ENCODE results near the gene SPATC1L. TPM values are rescaled to one million over a fixed set of nuclear protein-coding genes. Genes with fewer than 3 reads are reported as not detected.

SPATC1L gene
- polyA plus RNA-seq (2013, experiment 1 of 2), result 39.1 TPM
- polyA plus RNA-seq (2013, experiment 2 of 2), result 40.8 TPM

- Histone ChIP-seq H3K27ac (ENCODE audit: low read length, poor library complexity, severe bottlenecking) (peak within 1 kb of the TSS; percentile 83), H4K91ac (ENCODE audit: low read length) (peak within 1 kb of the TSS; percentile 84), H3K4ac (ENCODE audit: low read depth in 1 of 2, low read length in 2 of 2) (peak within 1 kb of the TSS; percentile 9 to 94), H3K4me1 (ENCODE audit: control insufficient read depth, insufficient read depth, low read depth, low read length) (peaks cover 16% of the 10 kb centered on the region), H2BK15ac (ENCODE audit: low read depth, poor library complexity, severe bottlenecking) (no peak within 1 kb of the TSS), H3K4me2 (ENCODE audit: low read length, poor library complexity, severe bottlenecking) (peak within 1 kb of the TSS; percentile 98), H2BK12ac (ENCODE audit: low read length in 2 of 2) (peak within 1 kb of the TSS; percentile 3 to 89), H2AFZ (ENCODE audit: low read depth, low read length) (peak within 1 kb of the TSS; percentile 93), H3K9ac (ENCODE audit: low read length) (peak within 1 kb of the TSS; percentile 89), H3K79me1 (replicated peaks; ENCODE audit: low read length, poor library complexity, severe bottlenecking) (peaks cover 19% of the 10 kb centered on the region), H3K4me3 (ENCODE audit: insufficient read depth in 1 of 2, low read depth in 1 of 2, low read length in 2 of 2) (peak within 1 kb of the TSS; percentile 79 to 94), H2BK120ac (ENCODE audit: low read depth, low read length) (peak within 1 kb of the TSS; percentile 42), H4K8ac (ENCODE audit: low read length) (peak within 1 kb of the TSS; percentile 87), H3K9me3 (ENCODE audit: control insufficient read depth, low read length) (no peaks in the 10 kb centered on the region), H2BK5ac (ENCODE audit: low read depth, low read length, poor library complexity, severe bottlenecking) (no peak within 1 kb of the TSS), H3K18ac (ENCODE audit: low read depth in 1 of 2, low read length in 2 of 2) (peak within 1 kb of the TSS; percentile 82 to 98), H2AK5ac (ENCODE audit: low read length, severe bottlenecking) (no peak within 1 kb of the TSS), H3K14ac (ENCODE audit: low read length in 2 of 2) (peak within 1 kb of the TSS in 1 of 2 experiments; percentile 100), H3K23ac (ENCODE audit: low read length in 2 of 2) (peak within 1 kb of the TSS in 1 of 2 experiments; percentile 95), H3K36me3 (ENCODE audit: control insufficient read depth in 1 of 2, insufficient read depth in 2 of 2, low read depth in 1 of 2, low read length in 2 of 2) (peaks cover 18 to 30% of the 10 kb centered on the region in 2 experiments), H3K27me3 (ENCODE audit: control insufficient read depth in 1 of 2, insufficient read depth in 1 of 2, low read length in 2 of 2) (no peaks in the 10 kb centered on the region)
- DNase-seq, result peak; percentile 86
- 1% methylated on average over 15 of the region's 24 CpGs for WGBS
Measured at GRCh38 chr21:46183910-46184624, at the start of gene SPATC1L. SPATC1L (minus strand) TSS chr21:46184459; CDS start chr21:46182816, 1,643 bp downstream.

GRCh38 chr21:46229923-46230260 lies 45.6 kb upstream of the SPATC1L start:
- no peak for DNase-seq
- H4K8ac ChIP-seq (ENCODE audit: low read length), result peak overlapping the region; percentile 84
- H3K4me1 ChIP-seq (ENCODE audit: control insufficient read depth, insufficient read depth, low read depth, low read length), result peaks cover 20% of the 10 kb centered on the region
- H3K4me3 ChIP-seq (ENCODE audit: insufficient read depth in 1 of 2, low read depth in 1 of 2, low read length in 2 of 2), result peak overlapping the region; percentile 78 to 79
- H3K4ac ChIP-seq (ENCODE audit: low read depth in 1 of 2, low read length in 2 of 2), result peak overlapping the region in 1 of 2 experiments; percentile 90
- WGBS, result 100% methylated on average over 4 of the region's 6 CpGs
- H3K27ac ChIP-seq (ENCODE audit: low read length, poor library complexity, severe bottlenecking), result no peak overlapping the region
- no peaks in the 10 kb centered on the region for H3K9me3 ChIP-seq (ENCODE audit: control insufficient read depth, low read length)
- peak overlapping the region in 1 of 2 experiments; percentile 92 for H2BK12ac ChIP-seq (ENCODE audit: low read length in 2 of 2)
- peak overlapping the region; percentile 72 for H3K9ac ChIP-seq (ENCODE audit: low read length)
- peaks cover 19 to 42% of the 10 kb centered on the region in 2 experiments for H3K36me3 ChIP-seq (ENCODE audit: control insufficient read depth in 1 of 2, insufficient read depth in 2 of 2, low read depth in 1 of 2, low read length in 2 of 2)
- H3K4me2 ChIP-seq (ENCODE audit: low read length, poor library complexity, severe bottlenecking), result peak overlapping the region; percentile 91
- H3K23ac ChIP-seq (ENCODE audit: low read length in 2 of 2), result no peak overlapping the region
- peak overlapping the region; percentile 40 for H2AK5ac ChIP-seq (ENCODE audit: low read length, severe bottlenecking)
- peak overlapping the region in 1 of 2 experiments; percentile 98 for H3K18ac ChIP-seq (ENCODE audit: low read depth in 1 of 2, low read length in 2 of 2)
- H4K91ac ChIP-seq (ENCODE audit: low read length), result no peak overlapping the region
- H3K79me1 ChIP-seq (replicated peaks; ENCODE audit: low read length, poor library complexity, severe bottlenecking), result peaks cover 21% of the 10 kb centered on the region
- no peak overlapping the region for H2BK5ac ChIP-seq (ENCODE audit: low read depth, low read length, poor library complexity, severe bottlenecking)
- no peak overlapping the region for H2BK120ac ChIP-seq (ENCODE audit: low read depth, low read length)
- no peaks in the 10 kb centered on the region for H3K27me3 ChIP-seq (ENCODE audit: control insufficient read depth in 1 of 2, insufficient read depth in 1 of 2, low read length in 2 of 2)
- no peak overlapping the region for H2AFZ ChIP-seq (ENCODE audit: low read depth, low read length)
- peak overlapping the region in 1 of 2 experiments; percentile 83 for H3K14ac ChIP-seq (ENCODE audit: low read length in 2 of 2)
- H2BK15ac ChIP-seq (ENCODE audit: low read depth, poor library complexity, severe bottlenecking), result no peak overlapping the region

- Histone ChIP-seq H3K4me3 (ENCODE audit: insufficient read depth in 1 of 2, low read depth in 1 of 2, low read length in 2 of 2) (peak overlapping the region; percentile 78 to 79), H2BK120ac (ENCODE audit: low read depth, low read length) (peak overlapping the region; percentile 37), H3K23ac (ENCODE audit: low read length in 2 of 2) (peak overlapping the region in 1 of 2 experiments; percentile 9), H2BK5ac (ENCODE audit: low read depth, low read length, poor library complexity, severe bottlenecking) (no peak overlapping the region), H3K9ac (ENCODE audit: low read length) (peak overlapping the region; percentile 72), H3K14ac (ENCODE audit: low read length in 2 of 2) (peak overlapping the region; percentile 17 to 83), H3K4me2 (ENCODE audit: low read length, poor library complexity, severe bottlenecking) (peak overlapping the region; percentile 91), H2BK12ac (ENCODE audit: low read length in 2 of 2) (peak overlapping the region in 1 of 2 experiments; percentile 92), H3K9me3 (ENCODE audit: control insufficient read depth, low read length) (no peaks in the 10 kb centered on the region), H4K91ac (ENCODE audit: low read length) (no peak overlapping the region), H2BK15ac (ENCODE audit: low read depth, poor library complexity, severe bottlenecking) (peak overlapping the region; percentile 63), H3K4me1 (ENCODE audit: control insufficient read depth, insufficient read depth, low read depth, low read length) (peaks cover 23% of the 10 kb centered on the region), H3K18ac (ENCODE audit: low read depth in 1 of 2, low read length in 2 of 2) (peak overlapping the region; percentile 80 to 98), H3K27me3 (ENCODE audit: control insufficient read depth in 1 of 2, insufficient read depth in 1 of 2, low read length in 2 of 2) (no peaks in the 10 kb centered on the region), H4K8ac (ENCODE audit: low read length) (peak overlapping the region; percentile 84), H2AFZ (ENCODE audit: low read depth, low read length) (peak overlapping the region; percentile 36), H3K36me3 (ENCODE audit: control insufficient read depth in 1 of 2, insufficient read depth in 2 of 2, low read depth in 1 of 2, low read length in 2 of 2) (peaks cover 14 to 37% of the 10 kb centered on the region in 2 experiments), H3K4ac (ENCODE audit: low read depth in 1 of 2, low read length in 2 of 2) (peak overlapping the region; percentile 80 to 90), H3K27ac (ENCODE audit: low read length, poor library complexity, severe bottlenecking) (no peak overlapping the region), H3K79me1 (replicated peaks; ENCODE audit: low read length, poor library complexity, severe bottlenecking) (peaks cover 17% of the 10 kb centered on the region), H2AK5ac (ENCODE audit: low read length, severe bottlenecking) (peak overlapping the region; percentile 69)
- no peak for DNase-seq
- WGBS, result 14% methylated on average over 46 of the region's 72 CpGs
Measured at GRCh38 chr21:46229133-46229922, 45.1 kb upstream of the SPATC1L start.
